ENCODE measurements around the gene MKNK1.
A peak's percentile ranks its signal among the peaks of the same experiment; 100 is the strongest.

MKNK1 gene

DNA sequence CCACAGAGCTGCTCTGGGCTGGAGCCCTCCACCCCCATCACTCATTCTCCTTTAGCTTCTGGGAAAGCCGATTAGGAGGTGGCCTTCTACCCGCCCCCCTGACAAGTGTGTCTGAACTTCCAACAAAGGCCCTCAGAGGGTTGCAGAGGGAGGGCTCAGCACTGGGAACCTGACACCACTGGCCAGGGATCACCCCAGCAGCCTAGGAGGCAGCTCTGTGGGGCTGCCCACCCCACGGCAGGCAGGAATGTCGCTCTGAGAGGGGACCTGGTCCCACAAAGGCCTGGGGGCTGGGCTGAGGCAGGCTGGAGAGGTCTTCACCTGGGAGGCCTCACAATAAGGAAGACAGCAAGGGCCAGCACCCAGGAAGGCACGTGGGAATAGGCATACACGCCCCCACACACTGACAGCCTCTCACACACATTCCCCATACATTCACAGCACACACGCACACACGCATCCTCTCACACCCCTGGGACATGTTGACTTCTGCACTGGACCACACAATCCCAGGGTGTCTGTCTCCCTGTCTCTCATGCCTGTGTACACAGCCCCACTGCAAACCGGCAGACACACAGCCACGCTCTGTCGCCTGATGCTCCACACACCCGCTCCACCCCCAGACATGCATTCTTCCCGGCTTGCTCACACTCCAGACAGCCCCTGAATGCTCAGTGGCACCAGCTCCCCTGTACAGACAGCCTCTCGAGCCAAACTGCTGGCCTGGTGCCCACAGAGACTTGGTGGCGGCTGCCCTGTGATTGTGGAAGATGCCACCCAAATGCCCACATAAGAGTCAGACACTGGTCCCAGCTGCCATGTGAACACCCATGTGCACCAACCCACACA is 83.8 kb downstream of the MKNK1 start:
- ATAC-seq, result no peak
- no peak overlapping the region for H3K4me3 Mint-ChIP-seq
- H3K4me1 Mint-ChIP-seq, result peaks cover 35% of the 10 kb centered on the region
- no peaks in the 10 kb centered on the region for H3K9me3 Mint-ChIP-seq
- no peak for DNase-seq
- peak overlapping the region in 1 of 2 donors; percentile 9 for H3K27ac Mint-ChIP-seq
- H3K27me3 Mint-ChIP-seq, result peaks cover 60% of the 10 kb centered on the region

GRCh38 chr1:46519209-46519608 is 84.9 kb downstream of the MKNK1 start:
- peaks cover 30% of the 10 kb centered on the region for H3K4me1 Mint-ChIP-seq
- ATAC-seq (no peak), DNase-seq (no peak)
- no peak overlapping the region for H3K27ac Mint-ChIP-seq
- H3K27me3 Mint-ChIP-seq, result peaks cover 59% of the 10 kb centered on the region
- no peaks in the 10 kb centered on the region for H3K9me3 Mint-ChIP-seq
- no peak overlapping the region for H3K4me3 Mint-ChIP-seq

GRCh38 chr1:46517932-46518498 is 86.1 kb downstream of the MKNK1 start:
- Mint-ChIP-seq H3K4me1 (peaks cover 30% of the 10 kb centered on the region), H3K9me3 (no peaks in the 10 kb centered on the region), H3K27ac (peak overlapping the region in 1 of 2 donors; percentile 28), H3K4me3 (no peak overlapping the region), H3K27me3 (peaks cover 58% of the 10 kb centered on the region)
- DNase-seq (no peak), ATAC-seq (no peak)

DNA sequence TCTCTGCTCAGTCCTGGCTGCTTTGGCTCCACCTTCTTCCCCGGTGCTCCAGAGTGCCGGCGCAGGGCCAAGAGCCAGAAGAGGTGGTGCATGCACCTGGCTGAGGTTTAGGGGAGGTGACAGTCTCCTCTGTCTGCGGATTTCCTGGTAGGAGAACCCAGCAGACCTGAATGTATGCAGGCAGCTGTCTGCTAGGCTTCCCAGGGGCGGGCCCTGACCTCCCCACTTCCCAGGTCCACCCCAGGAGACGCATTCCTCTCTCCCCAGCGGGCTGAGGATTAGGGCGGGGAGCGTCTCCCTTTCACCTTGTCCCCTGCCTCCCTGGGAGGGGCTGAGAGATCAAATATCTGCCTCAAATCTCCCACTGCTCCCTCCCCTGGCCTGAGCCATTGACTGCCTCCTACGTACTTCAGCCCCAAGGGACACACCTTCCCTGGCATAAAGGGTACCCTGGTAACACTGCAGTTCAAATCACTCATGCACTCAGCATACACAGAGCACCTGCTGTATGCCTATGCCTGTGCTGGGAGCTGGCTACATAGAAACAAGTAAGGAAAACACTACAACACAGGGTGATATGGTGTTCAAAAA is 87.0 kb downstream of the MKNK1 start:
- Mint-ChIP-seq H3K27ac (no peak overlapping the region), H3K4me1 (peaks cover 20% of the 10 kb centered on the region), H3K4me3 (no peak overlapping the region), H3K27me3 (peaks cover 67% of the 10 kb centered on the region), H3K9me3 (no peaks in the 10 kb centered on the region)
- ATAC-seq, result no peak
- DNase-seq, result no peak

- H3K27me3 Mint-ChIP-seq, result peaks cover 73% of the 10 kb centered on the region
- H3K4me1 Mint-ChIP-seq, result peaks cover 13% of the 10 kb centered on the region
- H3K4me3 Mint-ChIP-seq, result no peak overlapping the region
- no peak for DNase-seq
- no peak for ATAC-seq
- peak overlapping the region in 1 of 2 donors; percentile 52 for H3K27ac Mint-ChIP-seq
- H3K9me3 Mint-ChIP-seq, result no peaks in the 10 kb centered on the region
Measured at GRCh38 chr1:46516200-46516950, 87.7 kb downstream of the MKNK1 start.

DNA sequence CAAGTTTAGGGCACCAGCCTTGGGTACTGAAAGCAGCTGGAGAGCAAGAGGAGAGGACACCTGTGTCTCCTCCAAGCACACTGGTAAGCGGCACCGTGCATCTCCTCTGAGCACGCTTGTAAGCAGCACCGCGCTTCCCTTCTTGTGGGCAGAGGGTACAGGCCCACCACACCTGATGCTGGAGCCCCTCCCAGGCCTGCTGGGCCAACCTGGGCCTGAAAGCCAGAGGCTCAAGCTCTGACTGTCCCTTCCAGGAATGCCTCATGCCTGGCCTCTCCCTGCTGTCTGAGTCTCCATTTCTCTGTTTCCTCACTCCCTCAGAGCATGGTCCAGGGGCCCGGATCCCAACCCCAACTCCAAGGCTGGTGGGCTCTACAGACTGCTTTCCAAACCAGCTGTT is 88.5 kb downstream of the MKNK1 start:
- DNase-seq (no peak), ATAC-seq (no peak)
- Mint-ChIP-seq H3K27me3 (peaks cover 70% of the 10 kb centered on the region), H3K27ac (peak overlapping the region in 1 of 2 donors; percentile 56), H3K4me1 (peaks cover 10% of the 10 kb centered on the region), H3K4me3 (no peak overlapping the region), H3K9me3 (no peaks in the 10 kb centered on the region)

- no peak for ATAC-seq
- Mint-ChIP-seq H3K4me3 (no peak overlapping the region), H3K9me3 (no peaks in the 10 kb centered on the region)
Measured at GRCh38 chr1:46513536-46513935, 90.5 kb downstream of the MKNK1 start.

GRCh38 chr1:46512792-46513190 is 91.3 kb downstream of the MKNK1 start:
- ATAC-seq (no peak), DNase-seq (no peak)
- peaks cover 10% of the 10 kb centered on the region for H3K4me1 Mint-ChIP-seq
- H3K27me3 Mint-ChIP-seq, result peaks cover 61% of the 10 kb centered on the region
- H3K9me3 Mint-ChIP-seq, result no peaks in the 10 kb centered on the region
- H3K4me3 Mint-ChIP-seq, result no peak overlapping the region
- no peak overlapping the region for H3K27ac Mint-ChIP-seq

More at GRCh38 chr1:46513536-46513935, 90.5 kb downstream of the MKNK1 start:
- H3K27ac Mint-ChIP-seq, result no peak overlapping the region
- H3K27me3 Mint-ChIP-seq, result peaks cover 62% of the 10 kb centered on the region
- peaks cover 10% of the 10 kb centered on the region for H3K4me1 Mint-ChIP-seq
- DNase-seq, result no peak

GRCh38 chr1:46512135-46512791 is 91.8 kb downstream of the MKNK1 start:
- no peak for DNase-seq
- H3K4me3 Mint-ChIP-seq, result no peak overlapping the region
- no peak for ATAC-seq
- no peaks in the 10 kb centered on the region for H3K9me3 Mint-ChIP-seq
- H3K4me1 Mint-ChIP-seq, result peaks cover 9% of the 10 kb centered on the region
- no peak overlapping the region for H3K27ac Mint-ChIP-seq
- H3K27me3 Mint-ChIP-seq, result peaks cover 59% of the 10 kb centered on the region

- H3K27ac Mint-ChIP-seq, result no peak overlapping the region
- peaks cover 57% of the 10 kb centered on the region for H3K27me3 Mint-ChIP-seq
- ATAC-seq, result no peak
Measured at GRCh38 chr1:46510998-46511365, 93.1 kb downstream of the MKNK1 start.

DNA sequence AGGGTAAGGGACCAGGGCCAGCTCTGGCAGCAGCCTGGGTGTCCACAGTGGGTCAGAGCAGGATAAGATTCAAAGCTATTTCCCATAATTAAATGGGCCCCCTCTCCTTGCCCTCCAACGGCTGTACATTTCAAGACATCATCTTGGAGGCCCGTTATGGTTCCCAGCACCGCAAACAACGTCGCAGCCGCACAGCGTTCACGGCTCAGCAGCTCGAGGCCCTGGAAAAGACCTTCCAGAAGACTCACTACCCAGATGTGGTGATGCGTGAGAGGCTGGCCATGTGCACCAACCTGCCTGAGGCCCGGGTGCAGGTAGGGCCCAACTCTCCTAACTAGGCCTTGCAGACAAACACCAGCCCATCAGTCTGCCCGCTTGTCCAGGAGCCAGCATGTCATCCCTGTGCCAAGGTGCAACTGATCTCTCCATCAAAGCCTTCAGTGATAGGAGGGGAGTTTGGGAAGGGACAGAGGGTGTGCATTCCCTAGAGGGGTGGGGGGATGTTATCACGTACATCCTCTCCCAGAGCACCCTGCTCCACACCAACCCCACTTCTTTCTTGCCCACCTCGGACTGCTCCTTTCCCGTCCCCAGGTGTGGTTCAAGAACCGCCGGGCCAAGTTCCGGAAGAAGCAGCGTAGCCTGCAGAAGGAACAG is 93.6 kb downstream of the MKNK1 start:
- no peak overlapping the region for H3K27ac Mint-ChIP-seq
- DNase-seq (no peak), ATAC-seq (no peak)
- no peaks in the 10 kb centered on the region for H3K9me3 Mint-ChIP-seq
- H3K4me1 Mint-ChIP-seq, result no peaks in the 10 kb centered on the region
- no peak overlapping the region for H3K4me3 Mint-ChIP-seq
- H3K27me3 Mint-ChIP-seq, result peaks cover 52% of the 10 kb centered on the region

More at GRCh38 chr1:46510998-46511365, 93.1 kb downstream of the MKNK1 start:
- Mint-ChIP-seq H3K4me3 (no peak overlapping the region), H3K4me1 (no peaks in the 10 kb centered on the region), H3K9me3 (no peaks in the 10 kb centered on the region)
- no peak for DNase-seq

DNA sequence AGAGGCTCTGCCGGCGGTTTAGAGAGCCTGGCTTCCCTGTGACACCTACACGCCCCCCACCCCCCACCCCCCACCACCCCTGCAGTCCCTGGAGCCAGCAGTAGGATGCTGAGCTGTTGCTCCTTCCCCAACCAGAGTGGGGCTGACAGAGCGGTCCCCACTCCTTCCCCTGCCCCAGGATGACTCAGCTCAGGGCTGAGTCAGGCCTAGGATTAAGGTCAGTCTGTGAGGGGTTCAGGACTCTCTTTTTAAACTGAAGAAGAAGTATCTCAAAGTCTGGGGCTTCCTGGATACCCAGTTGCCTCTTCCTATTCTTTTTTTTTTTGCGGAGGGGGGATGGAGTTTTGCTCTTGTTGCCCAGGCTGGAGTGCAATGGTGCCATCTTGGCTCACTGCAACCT is 95.3 kb downstream of the MKNK1 start:
- Mint-ChIP-seq H3K27me3 (peaks cover 43% of the 10 kb centered on the region), H3K4me1 (no peaks in the 10 kb centered on the region)

More for the DNA sequence above, 95.3 kb downstream of the MKNK1 start:
- no peak overlapping the region for H3K4me3 Mint-ChIP-seq
- ATAC-seq (peak; percentile 53), DNase-seq (no peak)
- no peaks in the 10 kb centered on the region for H3K9me3 Mint-ChIP-seq
- H3K27ac Mint-ChIP-seq, result no peak overlapping the region

Data from stimulated activated naive CD8-positive, alpha-beta T cell treated with anti-CD3 and anti-CD28 coated beads, Interleukin-15, amount 100 ng/mL, for 72 hours (primary cell).